ENCODE measurements around the gene PAIP2B.

The PAIP2B gene

GRCh38 chr2:71154279-71154678 lies 72.6 kb downstream of the PAIP2B start:
- no peaks in the 10 kb centered on the region for H4K20me1 ChIP-seq (ENCODE audit: insufficient read depth, low read length)
- no peak overlapping the region for H3K4me3 ChIP-seq (ENCODE audit: low read length)
- no peak overlapping the region for H3K27ac ChIP-seq (ENCODE audit: low read length)
- no peaks in the 10 kb centered on the region for H3K79me2 ChIP-seq (ENCODE audit: low read length)
- no peak overlapping the region for H3K9ac ChIP-seq (ENCODE audit: low read length)
- TF ChIP-seq CTCF (IDR thresholded peaks at IDR 0.05; ENCODE audit: low read length) (no peak), EZH2phosphoT487 (IDR thresholded peaks at IDR 0.05; ENCODE audit: low read length) (no peak), EZH2 (optimal IDR thresholded peaks at IDR 0.05; ENCODE audit: low read depth, low read length) (no peak)
- H3K4me2 ChIP-seq (ENCODE audit: low read depth, low read length): no peak overlapping the region
- H3F3A ChIP-seq (ENCODE audit: insufficient read depth, low read length): no peaks in the 10 kb centered on the region
- H3K4me1 ChIP-seq (ENCODE audit: low read length): no peaks in the 10 kb centered on the region
- no peaks in the 10 kb centered on the region for H3K9me3 ChIP-seq (replicated peaks; ENCODE audit: insufficient read depth, low read length)
- H2AFZ ChIP-seq (ENCODE audit: low read length): no peak overlapping the region
- no peak for DNase-seq
- 0 out of 2 replicates have a peak, but pooled peaks cover 4% of the 10 kb centered on the region for H3K27me3 ChIP-seq (replicated peaks; ENCODE audit: insufficient read depth, low read length)
- H3K36me3 ChIP-seq (replicated peaks; ENCODE audit: insufficient read depth, low read length): 0 out of 2 replicates have a peak, but pooled peaks cover 3% of the 10 kb centered on the region
- H3K9me2 ChIP-seq (replicated peaks; ENCODE audit: insufficient read depth, low read length): no peaks in the 10 kb centered on the region

GRCh38 chr2:71153585-71154224 lies 73.2 kb downstream of the PAIP2B start:
- DNase-seq: no peak
- Histone ChIP-seq H3F3A (ENCODE audit: insufficient read depth, low read length) (no peaks in the 10 kb centered on the region), H3K9me2 (replicated peaks; ENCODE audit: insufficient read depth, low read length) (no peaks in the 10 kb centered on the region), H3K4me1 (ENCODE audit: low read length) (no peaks in the 10 kb centered on the region), H3K27ac (ENCODE audit: low read length) (no peak overlapping the region), H3K4me3 (ENCODE audit: low read length) (no peak overlapping the region), H2AFZ (ENCODE audit: low read length) (no peak overlapping the region), H3K79me2 (ENCODE audit: low read length) (no peaks in the 10 kb centered on the region), H3K36me3 (replicated peaks; ENCODE audit: insufficient read depth, low read length) (0 out of 2 replicates have a peak, but pooled peaks cover 8% of the 10 kb centered on the region), H3K9ac (ENCODE audit: low read length) (no peak overlapping the region), H4K20me1 (ENCODE audit: insufficient read depth, low read length) (no peaks in the 10 kb centered on the region), H3K4me2 (ENCODE audit: low read depth, low read length) (no peak overlapping the region), H3K27me3 (replicated peaks; ENCODE audit: insufficient read depth, low read length) (0 out of 2 replicates have a peak, but pooled peaks cover 4% of the 10 kb centered on the region), H3K9me3 (replicated peaks; ENCODE audit: insufficient read depth, low read length) (no peaks in the 10 kb centered on the region)
- TF ChIP-seq CTCF (IDR thresholded peaks at IDR 0.05; ENCODE audit: low read length) (no peak), EZH2 (optimal IDR thresholded peaks at IDR 0.05; ENCODE audit: low read depth, low read length) (no peak), EZH2phosphoT487 (IDR thresholded peaks at IDR 0.05; ENCODE audit: low read length) (no peak)

- Histone ChIP-seq H3K4me1 (ENCODE audit: low read length) (no peaks in the 10 kb centered on the region), H3K27me3 (replicated peaks; ENCODE audit: insufficient read depth, low read length) (0 out of 2 replicates have a peak, but pooled peaks cover 4% of the 10 kb centered on the region), H3F3A (ENCODE audit: insufficient read depth, low read length) (no peaks in the 10 kb centered on the region), H3K27ac (ENCODE audit: low read length) (no peak overlapping the region), H3K9me3 (replicated peaks; ENCODE audit: insufficient read depth, low read length) (no peaks in the 10 kb centered on the region), H3K9me2 (replicated peaks; ENCODE audit: insufficient read depth, low read length) (no peaks in the 10 kb centered on the region), H3K4me3 (ENCODE audit: low read length) (no peak overlapping the region), H2AFZ (ENCODE audit: low read length) (no peak overlapping the region), H4K20me1 (ENCODE audit: insufficient read depth, low read length) (no peaks in the 10 kb centered on the region), H3K79me2 (ENCODE audit: low read length) (no peaks in the 10 kb centered on the region), H3K36me3 (replicated peaks; ENCODE audit: insufficient read depth, low read length) (0 out of 2 replicates have a peak, but pooled peaks cover 16% of the 10 kb centered on the region), H3K9ac (ENCODE audit: low read length) (no peak overlapping the region), H3K4me2 (ENCODE audit: low read depth, low read length) (no peak overlapping the region)
- TF ChIP-seq CTCF (IDR thresholded peaks at IDR 0.05; ENCODE audit: low read length) (no peak), EZH2phosphoT487 (IDR thresholded peaks at IDR 0.05; ENCODE audit: low read length) (no peak)
- DNase-seq: no peak
These were observed 75.3 kb downstream of the PAIP2B start for GRCh38 chr2:71151620-71152019.
